ENCODE measurements around the gene CIAO2B.

DNA sequence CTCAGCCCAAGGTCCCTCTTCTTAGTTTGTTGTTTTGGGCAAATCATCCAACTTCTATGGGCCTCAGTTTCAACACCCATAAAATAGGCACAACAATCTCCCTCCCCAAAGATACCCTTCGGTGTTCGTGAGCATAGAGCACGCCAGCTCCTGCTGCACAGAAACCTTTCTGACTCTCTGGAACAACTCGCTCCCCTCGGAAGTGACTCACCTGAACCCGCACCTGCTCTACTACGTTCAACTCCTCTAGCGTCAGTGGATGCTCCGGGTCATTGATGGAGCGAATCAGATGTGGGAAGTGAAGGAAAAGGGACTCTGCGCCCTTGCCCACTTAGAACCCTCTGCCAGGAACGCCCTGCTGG, 445 bp downstream of the CIAO2B start:
- TF ChIP-seq POLR2A (IDR thresholded peaks at IDR 0.05; ENCODE audit: low read depth, low read length) (no peak), POLR2AphosphoS5 (IDR thresholded peaks at IDR 0.05; ENCODE audit: low read depth, low read length) (no peak), POU2F2 (IDR thresholded peaks at IDR 0.05; ENCODE audit: low read depth, low read length) (no peak), TAF1 (IDR thresholded peaks at IDR 0.05; ENCODE audit: low read depth, low read length) (no peak), SPI1 (IDR thresholded peaks at IDR 0.05; ENCODE audit: low read depth, low read length) (no peak)
